Measurements from ENCODE around the gene CRYBG2.

GRCh38 chr1:26368006-26368405, 14.1 kb upstream of the CRYBG2 start:
- no peak for TF ChIP-seq CTCF (IDR thresholded peaks at IDR 0.05 in 4 of 5, conservative IDR thresholded peaks at IDR 0.05 in 1 of 5)
- TF ChIP-seq POLR2A (IDR thresholded peaks at IDR 0.05): no peak

Measured in gastrocnemius medialis (tissue), 4 donors.